ENCODE data around the gene PRKCA. TPM values are rescaled to one million over a fixed set of nuclear protein-coding genes. Genes with fewer than 3 reads are reported as not detected.

Gene PRKCA
- total RNA-seq, 1 experiment from 2014 or later, result 29.5 TPM

DNA sequence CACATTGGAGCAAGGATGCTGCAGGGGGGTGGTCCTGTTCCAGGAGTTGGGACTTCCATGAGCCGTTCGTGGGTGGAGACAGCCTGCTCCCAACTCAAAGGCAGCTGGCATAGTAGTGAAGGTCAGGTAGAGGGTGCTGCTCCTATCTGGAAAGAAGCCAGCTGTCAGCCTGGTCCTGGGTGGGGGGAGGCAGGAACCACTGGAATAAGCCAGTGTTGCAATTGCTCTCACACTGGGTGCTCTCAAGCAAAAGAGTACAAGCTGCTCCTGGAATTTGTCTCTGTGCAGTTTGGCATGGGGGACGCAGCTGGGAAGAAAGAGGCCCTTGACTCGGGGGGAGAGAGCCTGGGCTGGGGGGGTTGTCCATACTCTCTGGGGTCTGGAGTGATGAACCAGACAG, 541.2 kb downstream of the PRKCA start (continued):
- TF ChIP-seq NFYB (CRISPR knock-in tag; conservative IDR thresholded peaks at IDR 0.05; ENCODE audit: low read depth), result no peak
- TF ChIP-seq PRRX2 (CRISPR knock-in tag; IDR thresholded peaks at IDR 0.05), result no peak
- TF ChIP-seq SMAD3 (CRISPR knock-in tag; IDR thresholded peaks at IDR 0.05; ENCODE audit: borderline replicate concordance), result no peak
- TF ChIP-seq, protein P1, sequence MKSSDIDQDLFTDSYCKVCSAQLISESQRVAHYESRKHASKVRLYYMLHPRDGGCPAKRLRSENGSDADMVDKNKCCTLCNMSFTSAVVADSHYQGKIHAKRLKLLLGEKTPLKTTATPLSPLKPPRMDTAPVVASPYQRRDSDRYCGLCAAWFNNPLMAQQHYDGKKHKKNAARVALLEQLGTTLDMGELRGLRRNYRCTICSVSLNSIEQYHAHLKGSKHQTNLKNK (CRISPR knock-in tag; IDR thresholded peaks at IDR 0.05), result no peak
- no peak for TF ChIP-seq ZNF232 (CRISPR knock-in tag; IDR thresholded peaks at IDR 0.05)
- TF ChIP-seq, protein P2, sequence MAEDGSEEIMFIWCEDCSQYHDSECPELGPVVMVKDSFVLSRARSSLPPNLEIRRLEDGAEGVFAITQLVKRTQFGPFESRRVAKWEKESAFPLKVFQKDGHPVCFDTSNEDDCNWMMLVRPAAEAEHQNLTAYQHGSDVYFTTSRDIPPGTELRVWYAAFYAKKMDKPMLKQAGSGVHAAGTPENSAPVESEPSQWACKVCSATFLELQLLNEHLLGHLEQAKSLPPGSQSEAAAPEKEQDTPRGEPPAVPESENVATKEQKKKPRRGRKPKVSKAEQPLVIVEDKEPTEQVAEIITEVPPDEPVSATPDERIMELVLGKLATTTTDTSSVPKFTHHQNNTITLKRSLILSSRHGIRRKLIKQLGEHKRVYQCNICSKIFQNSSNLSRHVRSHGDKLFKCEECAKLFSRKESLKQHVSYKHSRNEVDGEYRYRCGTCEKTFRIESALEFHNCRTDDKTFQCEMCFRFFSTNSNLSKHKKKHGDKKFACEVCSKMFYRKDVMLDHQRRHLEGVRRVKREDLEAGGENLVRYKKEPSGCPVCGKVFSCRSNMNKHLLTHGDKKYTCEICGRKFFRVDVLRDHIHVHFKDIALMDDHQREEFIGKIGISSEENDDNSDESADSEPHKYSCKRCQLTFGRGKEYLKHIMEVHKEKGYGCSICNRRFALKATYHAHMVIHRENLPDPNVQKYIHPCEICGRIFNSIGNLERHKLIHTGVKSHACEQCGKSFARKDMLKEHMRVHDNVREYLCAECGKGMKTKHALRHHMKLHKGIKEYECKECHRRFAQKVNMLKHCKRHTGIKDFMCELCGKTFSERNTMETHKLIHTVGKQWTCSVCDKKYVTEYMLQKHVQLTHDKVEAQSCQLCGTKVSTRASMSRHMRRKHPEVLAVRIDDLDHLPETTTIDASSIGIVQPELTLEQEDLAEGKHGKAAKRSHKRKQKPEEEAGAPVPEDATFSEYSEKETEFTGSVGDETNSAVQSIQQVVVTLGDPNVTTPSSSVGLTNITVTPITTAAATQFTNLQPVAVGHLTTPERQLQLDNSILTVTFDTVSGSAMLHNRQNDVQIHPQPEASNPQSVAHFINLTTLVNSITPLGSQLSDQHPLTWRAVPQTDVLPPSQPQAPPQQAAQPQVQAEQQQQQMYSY (CRISPR knock-in tag; IDR thresholded peaks at IDR 0.05), result no peak
- TF ChIP-seq MYBL2 (CRISPR knock-in tag; IDR thresholded peaks at IDR 0.05), result no peak

DNA sequence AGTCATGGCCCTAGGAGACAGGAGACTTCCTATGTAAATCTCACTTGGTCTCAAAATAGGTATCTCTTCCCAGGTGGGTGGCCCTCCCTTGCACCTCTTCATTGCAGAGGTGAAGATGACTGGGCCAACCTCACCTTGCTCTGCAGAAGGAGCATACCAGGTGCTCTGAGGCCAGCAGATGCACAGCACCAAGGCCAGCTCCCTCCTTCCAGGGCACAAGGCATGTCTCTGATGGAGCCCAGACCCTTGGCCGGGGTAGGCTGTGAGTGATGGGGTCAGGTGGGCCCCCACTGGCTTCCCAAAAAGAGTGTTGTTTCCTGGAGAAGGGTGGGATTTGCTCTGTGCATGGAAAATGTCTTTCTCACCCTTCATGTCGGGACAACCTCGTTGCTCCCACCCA, 545.3 kb downstream of the PRKCA start:
- Mint-ChIP-seq H3K27me3 (ENCODE audit: low read depth) (no peaks in the 10 kb centered on the region), H3K27ac (no peak overlapping the region), H3K4me1 (peaks cover 8% of the 10 kb centered on the region; the same call in 1 of the 2 replicates), H3K4me3 (no peak overlapping the region), H3K36me3 (peaks cover 19% of the 10 kb centered on the region), H3K9me3 (peaks cover 33% of the 10 kb centered on the region)
- CTCF ChIA-PET, result no interaction called here
- ATAC-seq, result no peak
- DNase-seq (ENCODE audit: low spot score), result no peak
- POLR2A ChIA-PET, result no interaction called here
- TF ChIP-seq ZBTB43 (CRISPR knock-in tag; IDR thresholded peaks at IDR 0.05), result no peak
- TF ChIP-seq ZNF121 (CRISPR knock-in tag; IDR thresholded peaks at IDR 0.05), result no peak
- TF ChIP-seq MYBL2 (CRISPR knock-in tag; IDR thresholded peaks at IDR 0.05), result no peak
- TF ChIP-seq ZNF423 (CRISPR knock-in tag; IDR thresholded peaks at IDR 0.05), result no peak
- TF ChIP-seq ZNF219 (CRISPR knock-in tag; IDR thresholded peaks at IDR 0.05; ENCODE audit: borderline replicate concordance), result no peak
- TF ChIP-seq, protein P3, sequence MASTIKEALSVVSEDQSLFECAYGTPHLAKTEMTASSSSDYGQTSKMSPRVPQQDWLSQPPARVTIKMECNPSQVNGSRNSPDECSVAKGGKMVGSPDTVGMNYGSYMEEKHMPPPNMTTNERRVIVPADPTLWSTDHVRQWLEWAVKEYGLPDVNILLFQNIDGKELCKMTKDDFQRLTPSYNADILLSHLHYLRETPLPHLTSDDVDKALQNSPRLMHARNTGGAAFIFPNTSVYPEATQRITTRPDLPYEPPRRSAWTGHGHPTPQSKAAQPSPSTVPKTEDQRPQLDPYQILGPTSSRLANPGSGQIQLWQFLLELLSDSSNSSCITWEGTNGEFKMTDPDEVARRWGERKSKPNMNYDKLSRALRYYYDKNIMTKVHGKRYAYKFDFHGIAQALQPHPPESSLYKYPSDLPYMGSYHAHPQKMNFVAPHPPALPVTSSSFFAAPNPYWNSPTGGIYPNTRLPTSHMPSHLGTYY (CRISPR knock-in tag; IDR thresholded peaks at IDR 0.05), result no peak
- no peak for TF ChIP-seq ATF1 (CRISPR knock-in tag; IDR thresholded peaks at IDR 0.05)
- TF ChIP-seq ZSCAN18 (CRISPR knock-in tag; IDR thresholded peaks at IDR 0.05), result no peak
- no peak for TF ChIP-seq NR3C1 (CRISPR knock-in tag; conservative IDR thresholded peaks at IDR 0.05; ENCODE audit: low read depth)
- TF ChIP-seq ETV6 (CRISPR knock-in tag; IDR thresholded peaks at IDR 0.05), result no peak
- TF ChIP-seq SMAD3 (CRISPR knock-in tag; IDR thresholded peaks at IDR 0.05; ENCODE audit: borderline replicate concordance), result no peak
- TF ChIP-seq, protein P4, sequence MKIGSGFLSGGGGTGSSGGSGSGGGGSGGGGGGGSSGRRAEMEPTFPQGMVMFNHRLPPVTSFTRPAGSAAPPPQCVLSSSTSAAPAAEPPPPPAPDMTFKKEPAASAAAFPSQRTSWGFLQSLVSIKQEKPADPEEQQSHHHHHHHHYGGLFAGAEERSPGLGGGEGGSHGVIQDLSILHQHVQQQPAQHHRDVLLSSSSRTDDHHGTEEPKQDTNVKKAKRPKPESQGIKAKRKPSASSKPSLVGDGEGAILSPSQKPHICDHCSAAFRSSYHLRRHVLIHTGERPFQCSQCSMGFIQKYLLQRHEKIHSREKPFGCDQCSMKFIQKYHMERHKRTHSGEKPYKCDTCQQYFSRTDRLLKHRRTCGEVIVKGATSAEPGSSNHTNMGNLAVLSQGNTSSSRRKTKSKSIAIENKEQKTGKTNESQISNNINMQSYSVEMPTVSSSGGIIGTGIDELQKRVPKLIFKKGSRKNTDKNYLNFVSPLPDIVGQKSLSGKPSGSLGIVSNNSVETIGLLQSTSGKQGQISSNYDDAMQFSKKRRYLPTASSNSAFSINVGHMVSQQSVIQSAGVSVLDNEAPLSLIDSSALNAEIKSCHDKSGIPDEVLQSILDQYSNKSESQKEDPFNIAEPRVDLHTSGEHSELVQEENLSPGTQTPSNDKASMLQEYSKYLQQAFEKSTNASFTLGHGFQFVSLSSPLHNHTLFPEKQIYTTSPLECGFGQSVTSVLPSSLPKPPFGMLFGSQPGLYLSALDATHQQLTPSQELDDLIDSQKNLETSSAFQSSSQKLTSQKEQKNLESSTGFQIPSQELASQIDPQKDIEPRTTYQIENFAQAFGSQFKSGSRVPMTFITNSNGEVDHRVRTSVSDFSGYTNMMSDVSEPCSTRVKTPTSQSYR (CRISPR knock-in tag; IDR thresholded peaks at IDR 0.05), result no peak
- no peak for TF ChIP-seq GRHL2 (CRISPR knock-in tag; IDR thresholded peaks at IDR 0.05; ENCODE audit: insufficient replicate concordance, severe bottlenecking)
- TF ChIP-seq AR (CRISPR knock-in tag; IDR thresholded peaks at IDR 0.05), result no peak
- TF ChIP-seq, protein P5, sequence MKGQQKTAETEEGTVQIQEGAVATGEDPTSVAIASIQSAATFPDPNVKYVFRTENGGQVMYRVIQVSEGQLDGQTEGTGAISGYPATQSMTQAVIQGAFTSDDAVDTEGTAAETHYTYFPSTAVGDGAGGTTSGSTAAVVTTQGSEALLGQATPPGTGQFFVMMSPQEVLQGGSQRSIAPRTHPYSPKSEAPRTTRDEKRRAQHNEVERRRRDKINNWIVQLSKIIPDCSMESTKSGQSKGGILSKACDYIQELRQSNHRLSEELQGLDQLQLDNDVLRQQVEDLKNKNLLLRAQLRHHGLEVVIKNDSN (CRISPR knock-in tag; IDR thresholded peaks at IDR 0.05), result no peak
- no peak for TF ChIP-seq ZNF416 (CRISPR knock-in tag; IDR thresholded peaks at IDR 0.05)
- TF ChIP-seq GABPB1 (CRISPR knock-in tag; IDR thresholded peaks at IDR 0.05), result no peak

Data from WTC11 (cell line).